Cardiac muscle cell (in vitro differentiated cells and primary cell): Measurements from ENCODE around the gene RADIL. TPM values are rescaled to one million over a fixed set of nuclear protein-coding genes. Genes with fewer than 3 reads are reported as not detected.
A peak's percentile ranks its signal among the peaks of the same experiment; 100 is the strongest.

Experiments
- DNase-seq, 2 donors: peaks; one replicate each; pipeline versions ENCODE4 v3.0.0 to v3.0.0-alpha.2; 2010 to 2017; ENCODE audit warnings: low read depth in 1 of 2, low spot score in 1 of 2
- H3K27ac ChIP-seq: fragments of 200-600 bp; sonication (generic); 2 replicates; pipeline ENCODE4 v1.5.1; 2016
- H3K27me3 ChIP-seq: fragments of 200-600 bp; sonication (generic); 2 replicates; pipeline ENCODE4 v1.6.0; 2016; ENCODE audit warnings: control low read depth
- H3K36me3 ChIP-seq: fragments of 200-600 bp; sonication (generic); 2 replicates; pipeline ENCODE4 v1.5.1; 2016; ENCODE audit warnings: control low read depth
- H3K4me1 ChIP-seq: fragments of 200-600 bp; sonication (generic); 2 replicates; pipeline ENCODE4 v1.8.1; 2017; ENCODE audit warnings: low read depth, mild to moderate bottlenecking, mixed run types
- H3K4me3 ChIP-seq: fragments of 200-600 bp; sonication (generic); 2 replicates; pipeline ENCODE4 v1.5.1; 2016; ENCODE audit warnings: mild to moderate bottlenecking
- H3K9me3 ChIP-seq: fragments of 200-600 bp; sonication (generic); 2 replicates; pipeline ENCODE4 v1.5.1; 2017; ENCODE audit warnings: low read depth, mild to moderate bottlenecking, control low read depth
- CTCF ChIP-seq: IDR thresholded peaks from 2 replicates; pipeline ENCODE4 v1.5.1; 2012; ENCODE audit warnings: low read depth, mild to moderate bottlenecking, low read length
- polyA plus RNA-seq: library from polyadenylated mRNA; unstranded; fragments of >200 nt; fragmentation: Nextera tagmentation; extraction: Ambion mirVana; gene quantifications from 2 replicates; pipeline ENCODE4 v1.2.1, GENCODE V29; 2016
- total RNA-seq: library from RNA; depleted of rRNA; stranded (reverse); fragments of >200 nt; gene quantifications from 2 replicates; pipeline ENCODE4 v1.2.3, GENCODE V29; 2016

The RADIL gene
- total and polyA plus RNA-seq, 2 experiments from 2014 or later = 41.6 to 110 TPM

GRCh38 chr7:4784799-4785198, 98.7 kb downstream of the RADIL start:
- no peak for TF ChIP-seq CTCF
- Histone ChIP-seq H3K27me3 (no peaks in the 10 kb centered on the region), H3K4me3 (no peak overlapping the region), H3K9me3 (no peaks in the 10 kb centered on the region), H3K4me1 (peaks cover 9% of the 10 kb centered on the region), H3K27ac (peak overlapping the region; percentile 88), H3K36me3 (peaks cover 12% of the 10 kb centered on the region)
- DNase-seq = peak in 1 of 2 donors; percentile 78

DNA sequence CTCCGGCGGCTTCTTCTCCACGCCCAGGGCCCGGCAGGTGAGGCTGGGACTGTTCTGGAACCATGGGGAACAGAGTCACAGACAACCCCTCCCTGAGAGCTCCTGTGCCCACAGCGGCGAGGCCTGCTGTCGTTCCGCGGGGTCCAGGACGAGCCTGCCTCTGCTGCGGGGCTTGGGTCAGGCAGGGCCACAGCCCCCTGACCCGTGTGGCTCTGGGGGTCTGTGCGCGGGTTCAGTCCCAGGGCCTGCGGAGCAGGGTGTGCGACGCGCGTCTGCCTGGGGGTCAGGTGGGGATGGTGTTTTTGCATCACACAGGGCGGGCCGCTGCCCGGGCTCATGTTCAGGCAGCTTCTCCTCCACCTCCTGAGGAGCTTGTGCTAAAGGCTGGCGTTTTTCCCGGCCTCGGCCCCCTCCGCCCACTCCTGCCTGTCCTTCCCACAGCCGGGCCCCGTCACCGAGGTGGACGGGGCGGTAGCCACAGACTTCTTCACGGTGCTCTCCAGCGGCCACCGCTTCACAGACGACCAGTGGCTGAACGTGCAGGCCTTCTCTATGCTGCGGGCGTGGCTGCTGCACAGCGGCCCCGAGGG, 99.7 kb downstream of the RADIL start:
- Histone ChIP-seq H3K4me3 (no peak overlapping the region), H3K9me3 (no peaks in the 10 kb centered on the region), H3K27me3 (no peaks in the 10 kb centered on the region), H3K4me1 (peaks cover 9% of the 10 kb centered on the region), H3K27ac (peak overlapping the region; percentile 88), H3K36me3 (peaks cover 12% of the 10 kb centered on the region)
- DNase-seq = no peak
- no peak for TF ChIP-seq CTCF

- Histone ChIP-seq H3K36me3 (peaks cover 12% of the 10 kb centered on the region), H3K27me3 (no peaks in the 10 kb centered on the region), H3K9me3 (no peaks in the 10 kb centered on the region), H3K4me1 (peaks cover 9% of the 10 kb centered on the region), H3K27ac (peak overlapping the region; percentile 54), H3K4me3 (no peak overlapping the region)
- no peak for DNase-seq
- TF ChIP-seq CTCF = no peak
Measured at GRCh38 chr7:4783292-4783652, 100.2 kb downstream of the RADIL start.

DNA sequence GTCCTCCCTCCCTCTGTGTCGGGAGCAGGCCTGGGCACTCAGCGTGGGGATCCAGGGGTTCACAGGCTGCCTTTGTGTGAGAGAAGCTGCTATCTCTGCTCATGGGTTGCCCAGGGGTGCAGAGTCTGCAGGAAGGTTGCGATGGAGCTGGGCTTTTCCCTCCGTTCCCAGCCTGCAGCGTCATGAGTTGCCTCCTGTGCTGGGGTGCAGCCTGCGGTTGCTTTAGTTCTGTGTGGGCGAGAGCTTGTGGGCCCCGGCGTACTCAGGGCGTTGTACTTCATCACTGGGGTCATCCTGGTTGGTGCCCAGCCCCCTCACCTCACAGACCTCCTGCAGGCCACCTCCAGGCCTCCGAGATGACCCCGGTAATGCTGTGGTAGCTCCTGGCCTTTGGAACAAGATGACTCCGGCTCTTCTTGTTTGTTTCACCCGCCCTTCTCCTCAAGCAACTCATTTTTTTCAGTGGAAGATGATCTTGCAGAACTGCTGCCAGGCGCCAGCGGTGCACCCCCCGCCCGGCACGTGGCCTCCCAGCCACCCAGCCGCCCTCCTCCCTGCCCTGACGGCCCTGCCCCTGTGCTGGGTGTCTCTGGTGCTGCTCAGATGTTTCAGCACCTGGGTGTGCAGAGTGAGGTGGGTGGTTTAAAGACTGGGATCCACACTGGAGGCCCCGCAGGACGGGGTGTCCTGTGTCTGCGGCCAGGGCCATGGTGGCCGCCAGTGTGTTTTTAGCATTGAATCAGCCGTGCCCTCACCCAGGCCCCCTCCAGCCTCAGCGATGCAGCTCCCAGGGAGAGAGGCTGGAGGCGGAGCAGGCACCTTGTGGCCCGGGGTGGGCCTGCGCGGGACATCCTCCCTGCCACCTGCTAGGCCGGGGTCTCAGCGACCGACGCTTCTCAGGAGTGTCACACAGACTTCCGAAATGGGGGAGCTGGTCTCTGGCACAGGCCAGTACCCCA, 100.9 kb downstream of the RADIL start:
- no peak for TF ChIP-seq CTCF
- H3K4me1 ChIP-seq = peaks cover 9% of the 10 kb centered on the region
- peaks cover 12% of the 10 kb centered on the region for H3K36me3 ChIP-seq
- no peak overlapping the region for H3K4me3 ChIP-seq
- no peak for DNase-seq
- H3K27ac ChIP-seq = no peak overlapping the region
- H3K27me3 ChIP-seq = no peaks in the 10 kb centered on the region
- no peaks in the 10 kb centered on the region for H3K9me3 ChIP-seq

DNA sequence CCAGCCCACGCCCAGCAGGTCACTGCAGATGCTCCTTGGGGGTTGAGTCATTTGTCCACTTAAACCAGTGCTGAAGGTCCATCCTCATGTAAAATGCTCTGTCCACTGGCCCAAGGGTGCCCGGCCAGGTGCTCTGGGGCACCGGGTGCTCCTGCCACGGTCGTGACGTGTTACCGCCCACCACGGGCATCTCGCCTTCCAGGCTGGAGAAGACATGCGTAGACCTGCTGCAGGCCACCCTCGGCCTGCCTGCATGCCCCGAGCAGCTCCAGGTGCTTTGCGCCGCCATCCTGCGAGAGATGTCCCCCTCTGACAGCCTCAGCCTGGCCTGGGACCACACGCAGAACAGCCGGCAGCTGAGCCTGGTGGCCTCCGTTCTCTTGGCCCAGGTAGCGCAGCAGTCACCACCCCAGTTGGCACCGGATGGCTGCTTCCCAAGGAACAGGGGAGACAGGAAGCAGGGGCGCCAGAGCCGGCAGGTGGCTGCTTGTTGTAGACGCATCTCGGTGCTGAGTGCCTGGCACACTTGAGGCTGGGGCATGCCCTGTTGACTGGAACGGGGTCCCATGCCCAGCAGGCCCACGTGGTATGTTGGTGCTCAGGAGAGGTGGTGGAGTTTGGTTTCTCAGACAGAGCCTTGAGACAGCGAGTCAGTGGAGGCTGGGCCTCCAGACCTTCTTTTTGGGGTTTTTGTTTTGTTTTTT, 102.0 kb downstream of the RADIL start:
- peaks cover 12% of the 10 kb centered on the region for H3K36me3 ChIP-seq
- H3K27ac ChIP-seq = no peak overlapping the region
- H3K27me3 ChIP-seq = no peaks in the 10 kb centered on the region
- no peaks in the 10 kb centered on the region for H3K9me3 ChIP-seq
- no peak overlapping the region for H3K4me3 ChIP-seq
- no peak for TF ChIP-seq CTCF
- H3K4me1 ChIP-seq = peaks cover 9% of the 10 kb centered on the region
- no peak for DNase-seq
